T-helper 2 cell (primary cell): ENCODE data around the gene IL1RAPL1.

Source experiments
- DNase-seq, 5 experiments: peaks; one replicate each; pipeline versions ENCODE4 v3.0.0 to v3.0.0-alpha.2; 2012 to 2022

The IL1RAPL1 gene

DNA sequence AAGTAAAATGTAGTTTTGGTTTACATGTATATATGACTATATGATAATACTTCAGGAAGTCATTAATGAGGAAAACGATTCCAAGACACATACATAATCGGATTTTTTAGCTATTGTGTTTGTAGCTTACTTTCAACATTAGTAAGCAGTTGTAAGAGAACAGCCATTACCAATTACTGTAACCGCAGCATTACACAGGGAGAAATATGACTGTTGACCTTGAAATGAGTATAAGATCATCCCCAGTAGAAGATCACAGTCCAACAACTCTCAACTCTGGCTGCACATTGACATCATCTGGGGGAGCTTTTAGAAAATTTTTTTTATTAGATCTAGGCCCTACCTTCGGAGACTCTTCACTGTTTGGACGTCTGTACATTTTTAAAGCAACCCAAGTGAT, 866.1 kb downstream of the IL1RAPL1 start:
- DNase-seq = no peak

DNA sequence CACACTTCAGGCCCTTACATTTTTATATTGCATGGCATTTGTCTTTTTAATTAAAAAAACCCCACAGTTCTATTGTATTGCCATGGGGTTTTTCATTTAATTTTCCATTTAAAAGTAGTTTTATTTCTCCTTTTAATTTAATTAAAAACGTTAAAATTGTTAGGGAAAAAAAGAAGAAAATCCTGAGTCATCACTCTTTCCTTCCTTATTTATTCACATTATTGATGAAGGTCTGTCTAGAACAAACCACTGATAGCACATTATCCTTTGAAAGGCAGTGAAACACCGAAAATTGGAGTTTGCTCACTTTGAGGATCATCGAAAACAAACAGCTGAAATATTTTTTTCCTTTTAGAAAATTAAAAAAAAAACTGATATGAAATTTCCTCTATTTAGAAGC, 868.5 kb downstream of the IL1RAPL1 start:
- no peak for DNase-seq

DNA sequence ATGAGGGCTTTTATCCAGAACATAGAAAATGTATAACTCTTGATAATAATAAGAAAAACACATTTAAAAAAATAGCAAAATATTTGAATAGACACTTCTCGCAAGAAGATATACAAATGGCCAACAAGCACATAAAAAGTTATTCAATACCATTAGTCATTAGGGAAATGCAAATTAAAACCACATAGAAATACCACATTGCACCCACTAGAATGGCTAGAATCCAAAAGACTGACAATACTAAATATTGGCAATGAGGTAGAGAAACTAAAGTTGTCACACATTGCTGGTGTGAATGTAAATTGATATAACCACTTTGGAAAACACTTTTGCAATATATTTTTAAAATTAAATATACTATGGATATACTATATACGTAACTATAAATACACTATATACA, 873.8 kb downstream of the IL1RAPL1 start:
- DNase-seq = no peak

DNA sequence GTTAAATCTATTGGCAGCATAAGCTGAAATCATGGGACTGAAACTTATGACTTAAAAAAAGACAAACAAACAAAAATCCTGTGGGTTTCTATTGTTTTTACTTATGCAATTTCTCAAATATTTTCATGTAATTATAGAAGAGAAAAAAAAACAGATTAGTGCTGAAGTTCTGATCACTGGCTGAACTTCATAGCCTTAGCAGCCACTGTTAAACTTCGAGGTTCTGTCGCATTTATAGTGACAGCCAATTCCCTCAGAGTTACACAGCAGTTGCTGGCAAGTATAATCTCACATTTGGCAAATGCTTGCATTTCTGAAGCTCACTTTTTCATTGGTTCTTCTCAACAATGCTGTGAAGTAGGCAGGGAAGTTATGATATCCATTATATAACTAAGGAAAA, 879.2 kb downstream of the IL1RAPL1 start:
- DNase-seq = no peak

DNA sequence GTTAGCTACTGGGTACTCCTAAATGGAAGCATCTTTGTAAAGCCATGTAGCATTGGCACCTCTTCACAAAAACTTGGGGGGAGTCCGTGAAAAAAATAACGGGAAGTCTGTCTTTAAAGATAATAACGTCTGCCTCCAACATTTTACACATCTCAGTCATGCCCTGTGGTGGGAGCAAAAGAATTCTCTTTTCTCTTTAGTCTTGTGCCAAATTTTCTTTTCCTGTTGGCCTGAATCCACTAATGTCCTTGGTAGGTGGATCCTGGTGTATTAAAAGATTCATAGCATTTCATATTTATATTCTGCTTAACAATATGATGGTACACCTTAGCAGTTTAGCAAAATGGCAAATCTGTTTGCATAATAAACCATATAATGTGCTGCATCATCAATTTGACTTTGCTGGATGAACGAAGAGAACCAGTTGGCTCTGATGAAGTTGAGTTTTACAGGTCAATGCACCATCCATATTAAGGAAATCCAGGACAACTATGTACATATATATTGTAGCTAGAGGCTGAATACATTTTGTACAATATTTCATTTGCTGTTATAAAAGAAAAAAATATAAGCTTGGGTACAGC, 881.8 kb downstream of the IL1RAPL1 start:
- DNase-seq = no peak

DNA sequence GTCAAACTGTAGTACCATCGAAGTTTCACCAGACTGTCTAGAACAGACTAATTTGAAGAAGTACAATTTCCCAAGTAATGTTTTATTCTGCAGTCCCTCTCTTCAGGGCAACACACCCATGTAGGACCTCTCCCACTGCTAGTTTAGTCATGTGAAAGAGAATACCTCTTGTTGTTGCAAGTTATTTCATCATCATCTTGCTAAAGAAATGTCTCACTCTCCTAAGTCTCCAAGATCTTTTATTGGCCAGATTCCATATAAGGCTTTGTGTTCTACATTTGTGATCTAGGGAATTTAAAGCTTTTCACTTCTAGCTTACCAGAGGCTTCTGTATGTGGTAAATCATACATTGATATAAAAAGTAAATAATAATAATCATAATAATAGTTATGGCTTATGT, 882.8 kb downstream of the IL1RAPL1 start:
- no peak for DNase-seq

DNA sequence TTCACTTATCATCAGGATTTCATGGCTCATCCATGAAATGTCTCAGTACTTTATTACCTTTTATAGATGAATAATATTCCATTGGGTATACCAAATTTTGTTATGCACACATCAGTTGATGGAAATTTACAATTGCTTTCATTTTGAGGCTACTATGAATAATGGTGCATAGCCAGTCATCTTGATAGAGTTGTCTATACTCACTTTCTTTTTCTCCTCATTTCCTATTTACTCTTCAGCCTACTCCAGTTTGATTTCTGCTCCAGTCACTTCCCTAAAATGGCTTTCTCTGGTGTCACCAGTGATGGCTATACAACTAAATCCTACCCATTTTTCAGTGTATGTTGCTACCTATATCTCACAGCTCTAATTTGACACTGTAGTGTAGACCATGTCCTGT, 884.6 kb downstream of the IL1RAPL1 start:
- no peak for DNase-seq

DNA sequence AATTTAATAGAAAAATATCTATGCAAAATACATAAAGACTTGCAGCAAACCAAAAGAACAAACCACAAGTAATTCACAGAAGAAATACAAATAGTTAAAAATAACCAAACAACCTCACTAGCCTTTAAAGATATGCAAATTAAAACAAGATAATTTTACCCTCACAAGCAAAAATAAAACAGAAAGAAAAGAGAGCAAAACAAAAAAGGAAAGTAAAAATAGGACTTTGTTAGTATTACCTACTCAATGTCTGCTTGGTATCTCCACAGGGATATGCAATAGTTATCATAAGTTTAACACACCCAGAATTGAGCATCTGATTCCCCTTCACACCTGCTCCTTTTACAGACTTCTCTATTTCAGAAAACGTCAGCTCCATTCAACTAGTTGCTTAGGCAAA, 890.6 kb downstream of the IL1RAPL1 start:
- DNase-seq = no peak

DNA sequence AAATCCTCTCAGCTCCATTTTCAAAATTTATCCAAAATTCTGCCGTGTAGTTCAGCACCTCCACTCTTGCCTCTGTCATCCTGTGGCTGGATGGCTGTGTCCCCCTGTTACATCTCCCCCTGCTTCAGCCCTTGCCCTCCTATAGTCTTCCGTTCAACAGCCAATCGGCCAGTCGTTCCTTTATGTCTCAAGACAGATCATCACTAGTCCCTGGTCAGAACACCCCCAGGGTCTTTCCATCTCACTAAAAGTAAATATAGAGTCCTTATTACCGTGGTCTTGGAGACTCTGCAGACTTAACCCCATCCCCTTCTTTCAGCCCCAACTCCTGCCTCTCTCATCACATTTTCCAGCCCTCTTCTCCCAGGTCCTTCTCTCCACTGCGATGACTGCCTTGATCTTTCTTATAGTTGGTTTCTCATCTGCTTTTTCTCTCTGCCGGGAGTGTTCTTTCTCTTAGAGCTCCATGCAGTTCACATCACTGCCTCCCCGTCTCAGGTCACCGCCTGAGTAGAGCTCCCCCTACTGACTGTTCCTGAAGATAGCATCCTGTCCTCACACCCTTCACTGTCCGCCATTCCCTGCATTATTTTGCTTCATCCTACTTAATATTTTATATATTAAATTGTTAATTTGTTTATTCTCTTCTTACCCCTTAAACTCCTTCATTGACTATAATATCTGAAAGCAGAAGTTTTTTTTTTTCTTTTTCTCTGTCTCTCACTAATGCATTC, 891.3 kb downstream of the IL1RAPL1 start:
- peak in 1 of 5 experiments; percentile 6 for DNase-seq

DNA sequence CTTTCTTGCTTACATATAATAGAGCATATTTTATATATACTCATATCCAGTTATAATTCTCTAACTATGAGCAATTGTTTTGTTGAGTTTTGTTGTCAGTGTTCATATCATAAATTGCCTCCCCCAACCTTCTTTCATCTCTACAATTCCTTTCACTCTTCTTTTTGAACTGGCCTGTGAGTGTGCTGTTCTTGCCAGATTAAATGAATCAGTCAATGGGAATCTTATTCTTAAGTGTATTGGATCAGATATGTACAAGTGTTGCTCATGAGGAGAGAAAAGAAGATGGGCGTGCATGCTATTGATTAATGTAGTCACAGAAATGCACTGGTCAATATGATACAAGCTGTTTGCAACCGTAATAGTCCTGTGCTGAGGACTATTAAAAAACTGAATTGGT, 900.0 kb downstream of the IL1RAPL1 start:
- DNase-seq = no peak

DNA sequence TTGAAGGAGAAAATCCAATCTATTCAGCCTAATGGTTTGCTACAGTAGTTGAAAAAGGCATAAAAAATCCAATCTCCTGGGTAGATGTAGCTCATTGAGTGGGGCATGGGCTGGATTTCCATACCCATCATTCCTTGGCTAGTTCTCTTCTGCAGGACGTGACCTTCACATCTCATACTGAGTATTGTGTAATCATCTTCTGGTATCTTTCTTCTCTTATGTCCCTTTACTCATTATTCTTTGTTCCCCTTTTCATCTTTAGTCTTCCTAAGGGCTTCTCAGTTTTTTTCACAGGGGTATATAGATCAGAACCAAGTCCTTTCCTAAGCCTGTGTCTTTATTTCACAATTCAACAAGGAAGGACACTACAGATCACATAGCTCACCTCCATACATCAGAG, 900.5 kb downstream of the IL1RAPL1 start:
- DNase-seq = no peak

DNA sequence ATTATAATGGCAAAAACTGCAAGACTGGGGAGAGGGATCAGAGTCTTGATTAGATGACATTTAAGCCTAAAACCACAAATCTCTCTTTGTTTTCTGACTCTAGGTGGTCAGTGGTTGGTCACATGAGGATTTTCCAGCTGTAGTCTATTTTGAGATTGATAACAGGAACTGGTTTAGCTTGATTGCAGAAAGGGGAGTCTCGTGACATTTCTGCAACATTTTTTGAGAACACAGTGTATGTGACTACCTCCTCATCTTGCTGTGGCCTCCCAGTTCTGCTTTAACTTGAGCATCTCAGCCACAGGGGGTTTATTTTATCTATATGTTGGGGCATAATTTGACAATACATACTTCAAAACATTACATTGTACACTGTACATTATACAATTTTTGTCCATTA, 901.7 kb downstream of the IL1RAPL1 start:
- DNase-seq = no peak

DNA sequence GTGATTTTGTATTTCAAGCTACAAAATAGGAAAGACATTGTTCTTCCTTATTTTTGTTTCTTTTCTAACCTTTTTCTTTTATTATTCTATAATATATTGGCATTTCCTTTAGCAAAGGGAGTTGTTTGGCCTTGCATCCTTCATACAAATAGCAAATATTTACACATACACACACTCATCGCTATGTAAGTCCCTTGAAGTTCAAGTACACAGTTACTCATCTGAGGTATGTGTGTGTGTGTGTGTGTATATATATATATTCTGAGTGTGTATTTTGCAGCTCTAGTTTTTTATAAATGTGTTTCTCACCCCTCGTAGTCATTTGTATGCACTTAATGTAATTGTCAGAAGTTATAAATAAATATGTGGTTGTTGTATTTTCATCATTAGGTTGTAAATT, 903.4 kb downstream of the IL1RAPL1 start:
- no peak for DNase-seq

DNA sequence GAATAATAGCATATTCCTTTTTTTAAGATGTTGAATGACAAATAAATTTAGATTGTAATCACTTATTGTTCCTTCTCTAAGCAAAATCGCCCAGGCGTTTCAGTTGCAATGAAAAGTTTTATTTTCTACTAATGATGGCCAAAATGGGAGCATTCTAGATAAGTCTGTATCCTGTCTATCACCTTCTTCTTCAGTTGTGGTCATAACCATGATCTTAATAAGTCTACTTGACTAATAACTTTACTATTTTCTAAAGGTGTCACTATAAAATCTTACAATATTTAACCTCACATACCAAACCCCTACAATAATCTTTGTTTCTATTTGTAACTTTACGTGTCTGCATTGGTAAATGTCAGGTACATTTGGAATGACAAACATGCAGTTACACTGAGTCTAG, 904.4 kb downstream of the IL1RAPL1 start:
- DNase-seq = no peak

DNA sequence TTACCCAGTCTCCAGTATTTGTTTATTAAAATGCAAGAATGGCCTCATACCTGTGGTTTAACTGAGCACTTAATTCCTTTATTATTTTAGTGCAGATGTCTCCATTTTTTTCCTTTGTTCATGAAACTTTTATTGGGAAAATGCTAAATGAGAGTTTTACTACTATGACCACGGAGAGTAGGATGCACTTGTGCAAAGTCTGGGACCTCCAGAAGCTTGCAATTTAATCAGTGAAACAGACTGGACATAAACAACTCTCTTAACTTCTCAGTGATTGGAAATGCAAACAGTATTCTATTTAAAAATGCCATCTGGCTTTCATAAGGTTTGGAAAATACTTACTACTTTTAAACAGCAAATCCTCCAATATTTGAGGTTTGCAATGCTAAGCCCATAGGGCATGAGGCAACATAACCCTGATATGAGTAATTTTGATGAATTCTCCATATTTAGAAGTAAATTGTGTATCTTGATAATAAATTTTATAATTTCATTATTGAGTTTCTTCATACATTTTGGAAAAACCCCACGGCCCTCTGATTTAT, 909.5 kb downstream of the IL1RAPL1 start:
- no peak for DNase-seq

DNA sequence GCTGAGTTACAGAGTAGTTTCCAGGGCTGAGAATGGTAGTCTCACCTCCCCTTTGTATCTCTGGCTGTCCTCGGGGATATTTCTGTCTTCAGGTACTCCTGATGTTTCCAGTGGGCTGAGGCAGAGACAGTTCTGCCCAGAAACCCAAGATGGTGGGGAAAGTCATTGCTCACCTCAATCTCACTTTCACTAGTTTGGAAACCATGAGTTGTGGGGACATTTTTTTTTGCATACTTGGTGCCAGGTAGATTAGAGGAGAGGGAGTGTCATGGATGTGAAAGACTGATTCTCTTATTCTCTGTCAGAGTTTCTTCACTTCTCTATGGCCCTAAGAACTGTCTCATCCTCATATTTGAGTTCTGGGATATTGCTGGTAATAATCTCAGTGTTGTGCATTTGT, 919.5 kb downstream of the IL1RAPL1 start:
- no peak for DNase-seq

DNA sequence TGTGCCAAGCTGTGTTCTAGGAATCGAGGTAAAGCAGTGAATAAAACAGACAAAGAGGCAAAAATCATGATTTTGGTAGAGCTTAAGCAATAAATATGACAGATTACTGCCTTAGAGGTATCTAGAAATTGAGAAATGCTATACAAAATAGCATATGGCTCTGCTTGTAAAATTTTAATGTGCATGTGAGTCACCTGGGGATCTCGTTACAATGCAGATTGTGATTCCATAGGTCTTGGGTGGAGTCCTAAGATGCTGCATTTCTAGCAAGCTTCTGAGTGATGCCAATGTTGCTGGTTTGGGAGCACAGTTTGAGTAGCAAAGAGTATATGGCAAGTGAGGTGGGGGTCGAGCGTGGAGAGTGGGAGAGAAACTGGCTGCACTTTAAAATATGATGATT, 930.9 kb downstream of the IL1RAPL1 start:
- no peak for DNase-seq

DNA sequence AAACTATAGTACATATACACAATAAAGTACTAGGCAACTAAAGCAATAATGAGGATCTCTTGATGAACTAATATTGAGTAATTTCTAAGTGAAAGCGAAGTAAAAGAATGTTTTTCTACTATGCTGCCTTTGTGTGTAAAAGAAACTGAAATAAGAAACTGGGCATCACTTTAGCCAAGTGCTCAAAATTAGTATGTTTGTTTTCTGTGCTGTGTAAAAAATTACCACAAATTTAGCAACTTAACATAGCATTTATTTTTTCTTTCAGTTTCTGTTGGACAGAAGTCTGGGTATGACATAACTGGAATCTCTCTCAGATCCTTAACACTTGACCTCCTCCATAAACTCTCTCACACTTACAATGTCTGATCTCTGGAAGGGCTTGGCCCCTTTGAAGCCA, 941.0 kb downstream of the IL1RAPL1 start:
- DNase-seq = no peak

DNA sequence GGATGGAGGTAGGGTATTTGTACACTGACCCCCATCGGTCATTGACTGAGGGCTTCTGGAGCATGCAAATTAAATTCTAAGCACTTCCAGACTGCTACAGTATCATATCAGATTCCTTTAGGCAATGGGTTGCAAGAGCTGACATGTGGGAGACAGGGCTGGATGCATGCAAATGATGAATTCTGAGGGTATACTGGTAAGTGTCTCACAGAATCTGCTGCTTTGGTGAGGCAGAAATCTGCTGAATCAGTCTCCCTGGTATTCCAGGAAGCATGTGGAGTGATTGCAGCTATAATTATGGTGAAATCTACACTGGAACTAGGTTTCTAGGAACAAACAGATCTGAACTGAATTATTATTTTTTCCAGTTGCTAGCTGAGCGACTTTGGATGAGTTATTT, 943.3 kb downstream of the IL1RAPL1 start:
- DNase-seq = no peak

DNA sequence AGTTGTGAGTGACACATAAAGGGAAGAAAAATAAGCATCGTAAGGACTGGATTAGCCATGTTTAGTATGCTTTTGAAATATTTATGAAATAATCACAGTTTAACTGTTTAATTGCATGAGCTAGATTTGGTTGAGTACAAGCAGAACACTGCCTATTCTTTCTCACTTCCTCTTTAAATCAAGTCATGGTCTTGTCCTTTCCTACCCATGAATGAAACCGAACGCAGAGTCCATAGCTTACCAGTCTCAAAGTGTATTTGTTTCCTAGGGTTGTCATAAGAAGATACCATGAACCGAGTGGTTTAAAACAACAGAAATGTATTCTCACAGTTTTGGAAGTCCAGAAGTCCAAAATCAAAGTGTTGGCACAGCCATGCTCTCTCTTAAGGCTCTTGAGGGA, 944.1 kb downstream of the IL1RAPL1 start:
- DNase-seq = no peak

DNA sequence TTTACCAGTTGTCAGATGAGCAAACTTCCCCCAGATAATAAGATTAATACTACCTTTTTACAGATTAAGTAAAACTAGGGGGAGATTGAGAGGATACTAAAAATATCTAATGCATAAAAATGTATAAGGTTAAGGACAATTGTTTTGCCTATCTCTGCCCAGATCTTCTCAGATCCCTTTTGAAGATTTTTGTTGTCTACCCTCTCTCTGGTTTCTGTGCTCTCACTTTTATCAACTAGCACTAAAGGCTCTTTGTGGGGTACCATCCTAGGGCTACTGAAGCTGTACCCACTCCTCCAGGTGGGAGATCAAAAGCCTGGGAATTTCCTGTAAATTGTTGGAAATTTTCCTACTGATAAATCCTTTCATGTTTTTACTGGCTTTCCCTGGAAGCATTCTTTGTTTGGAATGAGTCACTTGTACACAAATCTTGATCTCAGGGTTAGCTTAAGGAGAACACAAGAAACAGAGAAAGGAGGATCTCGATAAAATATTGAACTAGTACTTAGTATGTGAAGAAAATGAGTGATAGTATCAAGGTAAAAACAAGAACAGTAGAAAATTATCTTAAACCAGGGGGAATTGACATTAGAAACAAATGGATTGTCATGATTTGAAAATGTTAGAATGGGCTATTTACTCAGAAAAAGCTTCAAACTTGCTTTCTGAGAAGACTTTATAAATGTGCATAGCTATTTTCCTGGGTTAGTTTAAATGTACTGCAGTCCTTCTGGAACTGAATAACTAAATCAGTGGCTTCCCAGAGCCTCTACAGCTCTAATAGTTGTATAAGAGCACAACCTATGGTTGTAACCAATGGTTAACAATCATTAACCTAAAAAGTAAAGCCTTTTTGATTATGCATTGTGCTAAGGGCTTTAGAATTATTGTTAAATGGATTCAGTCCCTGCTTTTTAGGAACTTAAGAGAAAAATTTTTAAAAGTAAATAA, 948.2 kb downstream of the IL1RAPL1 start:
- DNase-seq = no peak

DNA sequence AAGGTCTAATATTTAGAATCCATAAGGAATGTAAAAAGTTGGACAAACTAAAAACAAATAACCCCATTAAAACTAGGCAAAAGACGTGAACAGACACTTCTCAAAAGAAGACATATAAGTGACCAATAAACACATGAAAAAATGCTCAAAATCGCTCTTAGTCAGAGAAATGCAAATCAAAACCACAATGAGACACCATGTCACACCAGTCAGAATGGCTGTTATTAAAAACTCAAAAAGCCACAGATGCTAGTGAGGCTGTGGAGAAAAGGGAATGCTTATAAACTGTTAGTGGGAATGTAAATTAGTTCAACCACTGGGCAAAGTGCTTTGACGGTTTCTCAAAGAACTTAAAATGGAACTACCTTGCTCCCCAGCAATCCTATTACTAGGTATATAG, 953.8 kb downstream of the IL1RAPL1 start:
- no peak for DNase-seq

DNA sequence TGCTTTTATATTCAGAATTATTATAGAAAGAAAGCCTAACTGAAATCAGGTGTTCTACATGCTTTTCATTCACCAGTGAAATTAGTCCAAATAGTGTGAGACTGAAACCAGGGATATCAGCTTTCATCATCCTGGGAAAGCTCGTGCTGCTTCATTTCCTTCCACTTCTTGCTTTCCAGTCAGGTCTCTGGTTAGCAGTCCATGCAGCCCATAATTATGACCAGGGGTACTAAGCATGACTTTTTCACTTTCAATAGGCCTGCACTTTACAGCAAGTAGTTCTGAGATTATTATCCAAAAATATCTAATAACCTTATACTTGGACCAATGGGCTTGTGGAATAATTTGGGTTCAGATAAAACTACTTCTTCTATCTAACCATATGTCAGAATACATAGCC, 954.9 kb downstream of the IL1RAPL1 start:
- no peak for DNase-seq

DNA sequence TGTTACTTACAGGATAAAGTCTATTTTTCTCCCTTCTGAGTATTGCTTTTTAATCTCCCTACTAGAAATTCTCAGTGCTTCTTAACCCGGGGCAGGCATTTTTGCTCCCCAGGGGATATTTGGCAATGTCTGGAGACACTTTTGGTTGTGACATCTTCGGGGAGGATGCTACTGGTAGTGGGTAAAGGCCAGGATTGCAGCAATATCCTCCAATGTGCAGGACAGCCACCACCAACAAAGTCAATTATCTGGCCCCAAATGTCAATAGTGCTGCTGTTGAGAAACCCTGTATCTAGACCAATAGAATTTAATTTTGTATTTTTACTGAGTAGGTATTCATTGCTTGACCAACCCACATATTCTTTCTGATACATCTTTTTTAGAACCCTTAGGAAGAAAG, 958.6 kb downstream of the IL1RAPL1 start:
- no peak for DNase-seq
